Urothelium cell line (cell line): ENCODE data around the gene RCAN1.
A peak's percentile ranks its signal among the peaks of the same experiment; 100 is the strongest.

ENCODE experiments used
- DNase-seq: peaks from one replicate; pipeline ENCODE4 v3.0.0; 2011; ENCODE audit warnings: low spot score, mixed read lengths
- FAIRE-seq: peaks from 2 replicates; lab custom pipeline; 2011; peaks lifted over from hg19 to GRCh38; lab: Jason Lieb, UNC

The RCAN1 gene

DNA sequence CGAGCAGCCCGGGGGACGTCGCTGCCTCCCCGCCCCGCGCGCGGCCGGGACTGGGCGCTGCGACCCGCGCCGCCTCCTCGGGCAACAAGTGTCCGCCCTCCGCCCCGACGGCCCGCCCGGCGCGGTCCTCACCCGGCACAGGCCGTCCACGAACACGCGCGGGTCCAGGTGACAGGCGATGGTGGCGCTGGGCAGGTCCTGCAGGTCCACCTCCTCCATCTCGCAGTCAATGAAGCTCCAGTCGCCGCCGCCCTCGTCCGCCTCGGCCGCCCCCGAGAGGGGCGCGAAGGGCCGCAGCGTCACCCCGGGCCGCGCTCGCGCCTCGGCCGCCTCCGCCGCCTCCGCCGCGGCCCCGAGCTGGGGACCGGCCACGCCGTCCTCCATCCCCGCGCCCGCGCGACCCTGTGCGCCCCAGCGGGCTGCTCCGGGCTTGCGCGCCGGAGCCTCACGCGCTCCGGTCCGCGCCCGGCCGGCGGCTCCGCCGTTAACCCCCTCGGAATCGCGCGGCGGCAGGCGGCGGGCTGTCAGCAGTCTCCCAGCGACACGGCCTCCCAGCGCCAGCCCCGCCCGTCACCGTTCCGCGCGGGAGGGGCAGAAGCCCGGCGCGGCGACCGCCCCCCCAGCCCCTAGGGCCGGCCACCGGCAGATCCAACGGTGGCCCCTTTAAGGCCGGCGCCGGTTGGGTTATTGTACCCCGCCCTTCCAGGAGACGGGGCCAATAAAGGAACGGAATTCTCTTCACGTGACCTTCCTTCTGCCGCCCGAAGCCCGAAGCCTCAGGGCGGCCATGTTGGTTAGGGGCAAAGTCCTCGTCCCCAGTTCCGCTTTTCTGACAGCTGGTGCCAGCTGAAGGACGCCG lies at the start of gene RCAN1:
RCAN1 (minus strand) TSS at position 486 of the 859 bp plus-strand sequence; CDS start at position 384, 102 bp downstream.
- peak; percentile 52 for FAIRE-seq
- peak; percentile 91 for DNase-seq

DNA sequence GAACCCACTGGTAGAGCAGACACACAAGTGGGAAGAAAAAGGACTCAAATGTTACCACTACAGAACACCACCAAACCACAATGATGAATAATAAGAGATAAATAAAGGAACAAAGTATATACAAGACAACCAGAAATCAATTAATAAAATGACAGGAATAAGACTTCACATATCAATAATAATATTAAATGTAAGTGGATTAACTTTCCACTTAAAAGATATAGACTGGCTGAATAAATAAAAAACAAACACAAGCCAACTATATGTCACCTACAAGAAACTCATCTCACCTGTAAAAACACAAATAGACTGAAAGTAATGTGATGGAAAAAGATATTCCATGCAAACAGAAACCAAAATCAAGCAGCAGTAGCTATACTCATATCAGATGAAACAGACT lies 46.9 kb upstream of the RCAN1 start:
- FAIRE-seq (no peak), DNase-seq (no peak)

- DNase-seq (no peak), FAIRE-seq (no peak)
These were observed 38.6 kb upstream of the RCAN1 start for GRCh38 chr21:34653522-34653921.

GRCh38 chr21:34651642-34652041 lies 36.7 kb upstream of the RCAN1 start:
- no peak for FAIRE-seq
- no peak for DNase-seq

GRCh38 chr21:34650861-34651431 lies 36.0 kb upstream of the RCAN1 start:
- FAIRE-seq, result no peak
- no peak for DNase-seq

DNA sequence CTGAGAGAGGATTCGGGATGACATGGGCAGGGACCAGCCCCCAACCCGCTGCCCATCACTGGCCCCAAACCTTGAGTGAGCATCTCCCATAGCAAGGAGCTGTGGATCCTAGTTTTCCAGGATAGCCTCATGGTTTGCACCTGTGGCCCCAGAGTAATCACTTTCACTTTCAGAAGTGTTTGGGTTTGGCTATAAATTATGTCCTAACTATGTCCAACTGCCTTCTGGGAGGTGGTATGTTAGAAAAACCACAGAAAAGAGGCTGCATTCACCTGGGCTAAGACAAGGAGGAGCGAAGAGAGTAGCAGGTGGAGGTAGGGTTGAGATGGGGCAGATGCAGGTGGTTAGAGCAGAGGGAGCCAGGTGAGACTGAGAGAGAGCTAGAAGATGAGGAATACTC lies 34.5 kb upstream of the RCAN1 start:
- DNase-seq (no peak), FAIRE-seq (no peak)

- FAIRE-seq (no peak), DNase-seq (no peak)
These were observed 33.9 kb upstream of the RCAN1 start for GRCh38 chr21:34648739-34649297.

GRCh38 chr21:34647555-34647954 lies 32.6 kb upstream of the RCAN1 start:
- FAIRE-seq, result no peak

GRCh38 chr21:34644825-34645224 lies 29.9 kb upstream of the RCAN1 start:
- no peak for FAIRE-seq

More at GRCh38 chr21:34647555-34647954, 32.6 kb upstream of the RCAN1 start:
- no peak for DNase-seq

DNA sequence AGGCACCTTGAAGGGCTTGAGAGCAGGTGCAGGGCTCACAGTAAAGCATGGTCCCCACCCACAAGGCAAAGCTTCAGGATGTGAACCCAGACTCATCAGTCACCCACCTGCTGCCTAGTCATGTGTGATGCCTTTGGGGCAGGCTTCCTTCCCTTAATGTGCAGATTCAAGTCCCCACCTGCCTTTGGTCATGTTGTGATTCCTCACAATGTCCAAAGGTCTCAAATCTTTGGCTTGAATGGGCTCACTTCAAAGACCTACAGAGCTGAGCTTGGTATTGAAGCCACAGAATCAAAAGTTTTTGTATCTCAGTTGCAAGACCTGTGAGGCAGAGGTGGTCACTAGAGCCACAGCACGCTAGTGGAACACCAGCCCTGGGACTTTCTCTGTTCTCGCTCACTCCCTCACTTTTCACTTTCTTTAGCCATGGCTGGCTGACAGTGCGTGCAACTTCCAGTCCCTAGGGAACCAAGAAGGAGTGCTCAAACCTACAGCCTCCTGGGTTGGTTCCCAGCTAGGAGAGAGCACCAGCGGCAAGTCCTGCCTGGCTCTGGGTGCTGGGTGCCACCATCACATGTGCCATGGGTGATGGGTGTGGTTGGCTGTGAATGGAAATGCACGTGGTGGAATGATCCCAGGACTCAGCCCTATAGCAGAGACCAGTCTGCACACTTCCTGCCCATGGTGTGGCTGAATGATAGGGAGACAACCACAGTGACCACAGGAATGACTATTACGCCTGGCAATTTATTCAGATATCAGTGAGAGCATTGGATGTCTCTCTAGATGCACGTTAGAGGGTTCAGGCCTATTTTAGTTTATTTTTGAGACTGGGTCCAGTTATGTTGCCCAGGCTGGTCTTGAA lies 27.5 kb upstream of the RCAN1 start:
- DNase-seq (peak; percentile 61), FAIRE-seq (no peak)

More at GRCh38 chr21:34644825-34645224, 29.9 kb upstream of the RCAN1 start:
- DNase-seq, result no peak

GRCh38 chr21:34640858-34641257 lies 25.9 kb upstream of the RCAN1 start:
- DNase-seq (peak; percentile 61), FAIRE-seq (no peak)

DNA sequence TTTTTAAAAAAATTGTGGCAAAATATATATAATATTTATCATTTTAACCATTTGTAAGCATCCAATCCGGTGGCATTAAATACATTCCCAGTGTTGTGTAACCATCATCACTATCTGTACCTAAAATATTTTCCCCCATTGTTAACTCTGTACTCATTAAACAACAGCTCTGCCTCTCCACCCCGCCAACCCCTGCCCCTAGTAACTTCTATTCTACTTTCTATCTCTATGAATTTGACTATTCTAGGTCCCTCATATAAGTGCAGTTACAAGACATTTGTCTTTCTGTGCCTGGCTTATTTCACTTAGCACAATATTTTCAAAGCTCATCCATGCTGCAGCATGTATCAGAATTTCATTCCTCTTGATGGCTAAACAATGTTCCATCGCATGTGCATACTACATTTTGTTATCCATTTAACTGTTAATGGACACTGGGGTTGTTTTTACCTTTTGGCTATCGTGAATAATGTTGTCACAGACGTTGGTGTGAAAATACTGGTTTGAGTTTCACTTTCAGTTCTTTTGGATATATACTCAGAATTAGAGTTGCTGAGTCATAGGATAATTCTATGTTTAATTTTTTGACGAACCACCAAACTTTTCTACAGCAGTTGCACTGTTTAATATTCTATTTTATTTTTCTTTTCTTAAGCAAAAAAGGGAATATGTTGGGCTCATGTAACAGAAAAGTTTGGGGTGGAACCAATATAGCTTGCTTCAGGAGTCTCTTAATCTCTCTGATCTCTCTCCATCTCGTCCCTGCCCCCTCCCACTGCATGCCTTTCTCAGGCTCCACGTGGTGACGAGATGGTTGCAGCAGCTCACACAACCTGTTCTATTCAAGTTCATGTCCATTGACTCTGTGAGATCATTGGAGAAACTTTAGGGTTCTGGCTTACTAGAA lies 25.2 kb upstream of the RCAN1 start:
- peak; percentile 14 for DNase-seq
- FAIRE-seq, result no peak

DNA sequence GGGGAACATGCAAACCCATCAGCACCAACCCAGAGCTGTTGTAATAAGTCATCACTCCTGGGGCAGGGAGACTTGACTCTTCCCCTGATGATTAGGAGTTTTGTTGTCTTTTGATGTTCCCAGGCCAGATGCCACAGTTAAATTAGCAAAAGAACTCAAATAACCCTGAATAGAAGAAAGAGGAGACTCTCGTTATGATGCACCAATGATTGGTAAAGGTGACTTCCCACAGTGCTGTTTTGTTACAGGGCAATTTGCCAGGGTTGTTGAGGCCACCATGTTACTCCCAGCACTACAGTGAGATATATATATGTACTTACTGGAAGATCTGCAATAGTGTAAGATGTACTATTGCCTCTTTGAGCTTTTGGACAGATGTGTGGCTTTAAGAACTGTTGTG lies 24.3 kb upstream of the RCAN1 start:
- no peak for DNase-seq
- FAIRE-seq, result no peak

DNA sequence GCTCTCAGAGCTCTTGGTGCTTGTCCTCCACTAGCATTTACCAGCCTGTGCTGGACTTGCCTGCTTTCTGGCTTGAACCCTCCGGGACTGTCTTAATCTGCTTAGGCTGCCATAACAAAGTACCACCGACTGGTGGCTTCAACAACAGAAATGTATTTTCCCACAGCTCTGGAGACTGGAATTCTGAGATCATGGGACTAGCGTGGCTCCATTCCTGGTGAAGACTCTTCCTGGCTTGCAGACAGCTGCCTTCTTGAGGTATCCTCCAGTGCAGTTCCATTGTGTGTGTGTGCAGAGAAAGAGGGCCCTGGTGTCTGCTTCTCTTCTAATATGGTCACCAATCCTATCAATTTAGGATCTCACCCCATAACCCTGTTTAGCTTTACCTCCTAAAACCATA lies 22.0 kb upstream of the RCAN1 start:
- FAIRE-seq (no peak), DNase-seq (no peak)

DNA sequence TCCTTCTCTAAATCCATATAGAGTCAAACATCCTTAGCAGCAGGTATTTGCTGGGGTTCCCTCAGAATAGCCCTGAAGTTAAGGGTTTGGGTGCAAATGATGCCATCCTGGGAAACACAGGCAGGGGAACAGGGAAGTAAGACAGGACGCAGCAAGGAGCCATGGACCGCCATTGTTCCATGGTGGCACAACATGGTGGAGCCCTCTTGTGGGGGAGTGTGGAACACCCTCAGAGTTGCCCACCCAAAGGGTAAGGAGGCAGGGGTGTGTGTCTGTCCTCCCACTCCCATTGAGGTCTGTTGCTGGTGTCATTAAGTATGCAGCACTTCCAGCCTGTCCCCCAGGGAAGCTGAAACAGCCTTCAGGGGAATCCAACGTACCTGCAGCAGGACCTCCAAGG lies 20.4 kb upstream of the RCAN1 start:
- no peak for FAIRE-seq

GRCh38 chr21:34632498-34632897 lies 17.6 kb upstream of the RCAN1 start:
- no peak for FAIRE-seq

More for the DNA sequence above, 20.4 kb upstream of the RCAN1 start:
- no peak for DNase-seq

GRCh38 chr21:34630536-34631143 lies 15.7 kb upstream of the RCAN1 start:
- DNase-seq (peak; percentile 50), FAIRE-seq (no peak)

More at GRCh38 chr21:34632498-34632897, 17.6 kb upstream of the RCAN1 start:
- DNase-seq, result no peak

DNA sequence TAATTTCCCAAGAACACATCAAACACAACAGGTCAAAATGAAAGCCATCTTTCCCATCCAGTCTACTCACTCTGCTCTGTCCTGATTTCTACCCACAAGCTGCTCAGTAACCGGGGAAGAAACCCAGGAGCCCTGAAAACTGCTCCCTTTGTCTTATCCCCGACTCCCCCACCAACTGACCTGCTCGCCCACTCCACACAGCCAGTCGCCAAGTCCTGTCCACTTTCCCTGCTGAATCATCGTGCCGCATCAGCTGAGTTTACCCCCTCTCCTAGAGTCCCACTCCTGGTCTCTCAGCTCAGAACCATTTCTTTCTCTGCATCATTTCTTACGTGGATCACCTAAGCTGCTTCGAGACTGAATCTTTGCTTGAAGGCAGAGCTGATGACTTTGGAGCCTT lies 11.2 kb upstream of the RCAN1 start:
- DNase-seq (no peak), FAIRE-seq (no peak)

GRCh38 chr21:34625030-34625593 lies 10.2 kb upstream of the RCAN1 start:
- FAIRE-seq (no peak), DNase-seq (no peak)
